Neural progenitor cell (in vitro differentiated cells): ENCODE results near the gene STRN. TPM values are rescaled to one million over a fixed set of nuclear protein-coding genes. Genes with fewer than 3 reads are reported as not detected.

Experiments used
- DNase-seq: peaks from one replicate; pipeline ENCODE4 v3.0.0-alpha.2; 2016; ENCODE audit warnings: low spot score
- H2AFZ ChIP-seq: fragments of 200-600 bp; sonication (generic); replicated peaks from 2 replicates; pipeline ENCODE4 v1.6.1; 2016; ENCODE audit warnings: antibody characterized with exemption
- H3F3A ChIP-seq: fragments of 200-600 bp; sonication (generic); 2 replicates; pipeline ENCODE4 v1.6.1; 2016; ENCODE audit warnings: antibody characterized with exemption, low read depth
- H3K27ac ChIP-seq: fragments of 200-600 bp; sonication (generic); 2 replicates; pipeline ENCODE4 v1.5.1; 2016; ENCODE audit warnings: mild to moderate bottlenecking
- H3K27me3 ChIP-seq: fragments of 200-600 bp; sonication (generic); 2 replicates; pipeline ENCODE4 v1.6.1; 2016; ENCODE audit warnings: mild to moderate bottlenecking, moderate library complexity
- H3K36me3 ChIP-seq: fragments of 200-600 bp; sonication (generic); 2 replicates; pipeline ENCODE4 v1.5.1; 2016
- H3K4me1 ChIP-seq: fragments of 200-600 bp; sonication (generic); 2 replicates; pipeline ENCODE4 v1.6.1; 2016; ENCODE audit warnings: mixed run types
- H3K4me2 ChIP-seq: fragments of 200-600 bp; sonication (generic); 2 replicates; pipeline ENCODE4 v1.6.1; 2016
- H3K4me3 ChIP-seq: fragments of 200-600 bp; sonication (generic); 2 replicates; pipeline ENCODE4 v1.5.1; 2016
- H3K79me2 ChIP-seq: fragments of 200-600 bp; sonication (generic); 2 replicates; pipeline ENCODE4 v1.6.1; 2016; ENCODE audit warnings: low read depth
- H3K9ac ChIP-seq: fragments of 200-600 bp; sonication (generic); 2 replicates; pipeline ENCODE4 v1.6.1; 2016
- H3K9me3 ChIP-seq: fragments of 200-600 bp; sonication (generic); 2 replicates; pipeline ENCODE4 v1.5.1; 2016; ENCODE audit warnings: low read depth
- H4K20me1 ChIP-seq: fragments of 200-600 bp; sonication (generic); 2 replicates; pipeline ENCODE4 v1.6.1; 2016; ENCODE audit warnings: low read depth
- H3K27ac Mint-ChIP-seq: 3 replicates; pipeline ENCODE4 v1.8.0; 2021; ENCODE audit warnings: mixed read lengths
- H3K27me3 Mint-ChIP-seq: 2 replicates; pipeline ENCODE4 v1.8.0; 2022; ENCODE audit warnings: low read depth, mild to moderate bottlenecking, inconsistent platforms, moderate library complexity, mixed read lengths; ENCODE audit not compliant: insufficient read depth
- H3K36me3 Mint-ChIP-seq: 3 replicates; pipeline ENCODE4 v1.8.0; 2021; ENCODE audit warnings: mixed read lengths
- H3K4me1 Mint-ChIP-seq: 3 replicates; pipeline ENCODE4 v1.8.0; 2021; ENCODE audit warnings: mixed read lengths
- H3K4me3 Mint-ChIP-seq: 3 replicates; pipeline ENCODE4 v1.8.0; 2021; ENCODE audit warnings: mild to moderate bottlenecking, moderate library complexity, mixed read lengths
- H3K9me3 Mint-ChIP-seq: 3 replicates; pipeline ENCODE4 v1.8.0; 2020; ENCODE audit warnings: mixed read lengths
- CTCF ChIP-seq: fragments of 200-600 bp; sonication (generic); IDR thresholded peaks from 2 replicates; pipeline ENCODE4 v1.5.1; 2017; ENCODE audit warnings: antibody characterized with exemption, mild to moderate bottlenecking
- EZH2 ChIP-seq: fragments of 200-600 bp; sonication (generic); IDR thresholded peaks from 2 replicates; pipeline ENCODE4 v1.6.1; 2017; ENCODE audit warnings: antibody characterized with exemption, mild to moderate bottlenecking, moderate library complexity
- EZH2phosphoT487 ChIP-seq: fragments of 200-600 bp; sonication (generic); IDR thresholded peaks from 2 replicates; pipeline ENCODE4 v1.6.1; 2017; ENCODE audit warnings: antibody characterized with exemption
- total RNA-seq: library from RNA; depleted of rRNA; stranded (reverse); fragments of >200 nt; gene quantifications from 2 replicates; pipeline ENCODE4 v1.2.3, GENCODE V29; 2015; ENCODE audit warnings: low replicate concordance

The STRN gene
- total RNA-seq, 1 donor from 2014 or later = 20.9 TPM

- Histone ChIP-seq H3K4me1 (peaks cover 4% of the 10 kb centered on the region), H3K79me2 (no peaks in the 10 kb centered on the region), H3K9me3 (no peaks in the 10 kb centered on the region), H3K9ac (no peak overlapping the region), H3K4me2 (no peak overlapping the region), H3K27ac (no peak overlapping the region), H3K36me3 (no peaks in the 10 kb centered on the region), H3K4me3 (no peak overlapping the region), H3K27me3 (no peaks in the 10 kb centered on the region), H3F3A (no peaks in the 10 kb centered on the region), H2AFZ (no peak overlapping the region), H4K20me1 (no peaks in the 10 kb centered on the region)
- DNase-seq = no peak
- Mint-ChIP-seq H3K4me1 (no peaks in the 10 kb centered on the region), H3K36me3 (peaks cover 3% of the 10 kb centered on the region), H3K27ac (no peak overlapping the region), H3K9me3 (no peaks in the 10 kb centered on the region), H3K4me3 (no peak overlapping the region), H3K27me3 (no peaks in the 10 kb centered on the region)
- TF ChIP-seq EZH2 (no peak), EZH2phosphoT487 (no peak), CTCF (no peak)
Observed at GRCh38 chr2:36915627-36916026, 50.7 kb downstream of the STRN start.

GRCh38 chr2:36912695-36913094 is 53.6 kb downstream of the STRN start:
- TF ChIP-seq EZH2 = no peak
- TF ChIP-seq EZH2phosphoT487 = no peak
- TF ChIP-seq CTCF = no peak
- Histone ChIP-seq H3K79me2 (no peaks in the 10 kb centered on the region), H3K9ac (no peak overlapping the region), H4K20me1 (no peaks in the 10 kb centered on the region), H2AFZ (no peak overlapping the region), H3K36me3 (no peaks in the 10 kb centered on the region), H3F3A (no peaks in the 10 kb centered on the region), H3K4me2 (no peak overlapping the region), H3K27ac (no peak overlapping the region), H3K27me3 (no peaks in the 10 kb centered on the region), H3K9me3 (no peaks in the 10 kb centered on the region), H3K4me1 (no peaks in the 10 kb centered on the region), H3K4me3 (no peak overlapping the region)
- Mint-ChIP-seq H3K4me1 (no peaks in the 10 kb centered on the region), H3K4me3 (no peak overlapping the region), H3K27me3 (no peaks in the 10 kb centered on the region), H3K27ac (no peak overlapping the region), H3K9me3 (no peaks in the 10 kb centered on the region), H3K36me3 (peaks cover 3% of the 10 kb centered on the region)
- DNase-seq = no peak

- Mint-ChIP-seq H3K36me3 (peaks cover 3% of the 10 kb centered on the region), H3K27ac (no peak overlapping the region), H3K9me3 (no peaks in the 10 kb centered on the region), H3K4me1 (no peaks in the 10 kb centered on the region), H3K27me3 (no peaks in the 10 kb centered on the region), H3K4me3 (no peak overlapping the region)
- no peaks in the 10 kb centered on the region for H3K27me3 ChIP-seq
- H3K79me2 ChIP-seq = no peaks in the 10 kb centered on the region
- H3K9me3 ChIP-seq = no peaks in the 10 kb centered on the region
- H3K9ac ChIP-seq = no peak overlapping the region
- H3K27ac ChIP-seq = no peak overlapping the region
- TF ChIP-seq CTCF (no peak), EZH2phosphoT487 (no peak), EZH2 (no peak)
- H3K36me3 ChIP-seq = no peaks in the 10 kb centered on the region
- H3K4me1 ChIP-seq = no peaks in the 10 kb centered on the region
- no peak for DNase-seq
- no peaks in the 10 kb centered on the region for H4K20me1 ChIP-seq
- H2AFZ ChIP-seq = no peak overlapping the region
- H3F3A ChIP-seq = no peaks in the 10 kb centered on the region
- H3K4me3 ChIP-seq = no peak overlapping the region
- no peak overlapping the region for H3K4me2 ChIP-seq
Observed at GRCh38 chr2:36911012-36911411, 55.3 kb downstream of the STRN start.

GRCh38 chr2:36906277-36906676 is 60.1 kb downstream of the STRN start:
- TF ChIP-seq EZH2 = no peak
- no peak for TF ChIP-seq EZH2phosphoT487
- TF ChIP-seq CTCF = no peak
- no peak for DNase-seq
- Mint-ChIP-seq H3K4me3 (no peak overlapping the region), H3K9me3 (no peaks in the 10 kb centered on the region), H3K36me3 (no peaks in the 10 kb centered on the region), H3K4me1 (no peaks in the 10 kb centered on the region), H3K27ac (no peak overlapping the region), H3K27me3 (no peaks in the 10 kb centered on the region)
- Histone ChIP-seq H3K4me1 (no peaks in the 10 kb centered on the region), H3K9me3 (no peaks in the 10 kb centered on the region), H3K9ac (no peak overlapping the region), H3K27ac (no peak overlapping the region), H3F3A (no peaks in the 10 kb centered on the region), H3K4me2 (no peak overlapping the region), H3K79me2 (no peaks in the 10 kb centered on the region), H3K27me3 (no peaks in the 10 kb centered on the region), H3K36me3 (no peaks in the 10 kb centered on the region), H3K4me3 (no peak overlapping the region), H4K20me1 (no peaks in the 10 kb centered on the region), H2AFZ (no peak overlapping the region)
